IMR-90 (cell line): ENCODE measurements around the gene HMCN1. TPM values are rescaled to one million over a fixed set of nuclear protein-coding genes. Genes with fewer than 3 reads are reported as not detected.

Source experiments
- ATAC-seq: fragments of 200-7000 bp; cut with Tn5 transposase; 2 replicates; pipeline ENCODE4 v1.9.1; 2020; ENCODE audit warnings: low read depth, mild to moderate bottlenecking, moderate library complexity
- BruUV-seq: library from RNA; stranded (reverse); fragments of 400-500 nt; replicated peaks from 2 replicates; lab custom pipeline; 2021; lab: Mats Ljungman, UMichigan
- CTCF ChIA-PET: fragments of 300-600 bp; formaldehyde crosslinking; extraction: SDS; loops from one replicate; lab custom pipeline; 2021; ENCODE audit warnings: antibody characterized with exemption; lab: Yijun Ruan, JAX
- POLR2A ChIA-PET: fragments of 300-600 bp; sonication (Branson Sonifier 250); formaldehyde crosslinking; loops from one replicate; lab custom pipeline; 2022; ENCODE audit warnings: antibody characterized with exemption; ENCODE audit not compliant: unreplicated experiment; lab: Charles Lee
- DNase-seq: peaks from one replicate; pipeline ENCODE4 v3.0.0; 2013
- H2AFZ ChIP-seq: replicated peaks from 2 replicates; pipeline ENCODE3; 2013; ENCODE audit warnings: low read length, mild to moderate bottlenecking; ENCODE audit not compliant: poor library complexity
- H2AK5ac ChIP-seq: 2 replicates; pipeline ENCODE4 v1.6.1; 2013; ENCODE audit warnings: low read depth, low read length, inconsistent platforms
- H2AK9ac ChIP-seq: replicated peaks from 2 replicates; pipeline ENCODE3; 2013; ENCODE audit warnings: mild to moderate bottlenecking, low read depth, low read length, moderate library complexity; ENCODE audit not compliant: poor library complexity
- H2BK120ac ChIP-seq: 2 replicates; pipeline ENCODE4 v1.6.1; 2013; ENCODE audit warnings: low read depth, low read length, inconsistent platforms
- H2BK15ac ChIP-seq: 3 replicates; pipeline ENCODE4 v1.6.1; 2013; ENCODE audit warnings: low read depth, low read length, inconsistent platforms
- H2BK20ac ChIP-seq: 2 replicates; pipeline ENCODE4 v1.6.1; 2013; ENCODE audit warnings: low read depth, mild to moderate bottlenecking, inconsistent platforms, low read length, moderate library complexity
- H2BK5ac ChIP-seq: 2 replicates; pipeline ENCODE4 v1.6.1; 2013; ENCODE audit warnings: mild to moderate bottlenecking, low read depth, low read length, inconsistent platforms; ENCODE audit not compliant: poor library complexity, severe bottlenecking
- H3K14ac ChIP-seq: replicated peaks from 2 replicates; pipeline ENCODE4 v1.6.1; 2013; ENCODE audit warnings: low read depth, low read length, inconsistent platforms
- H3K18ac ChIP-seq: 2 replicates; pipeline ENCODE4 v1.6.1; 2013; ENCODE audit warnings: low read depth, low read length, control low read depth
- H3K23ac ChIP-seq: 2 replicates; pipeline ENCODE4 v1.6.1; 2013; ENCODE audit warnings: low read depth, low read length, inconsistent platforms
- H3K27ac ChIP-seq: 2 replicates; pipeline ENCODE4 v1.5.1; 2013; ENCODE audit warnings: mild to moderate bottlenecking, control low read depth, low read length; ENCODE audit not compliant: insufficient read depth
- H3K27me3 ChIP-seq: 2 replicates; pipeline ENCODE4 v1.6.1; 2013; ENCODE audit warnings: low read length; ENCODE audit not compliant: control insufficient read depth, insufficient read depth
- H3K36me3 ChIP-seq: 2 replicates; pipeline ENCODE4 v1.6.1; 2013; ENCODE audit warnings: low read length, mixed read lengths; ENCODE audit not compliant: control insufficient read depth, insufficient read depth
- H3K4ac ChIP-seq: 2 replicates; pipeline ENCODE4 v1.6.1; 2013; ENCODE audit warnings: low read depth, low read length, inconsistent platforms
- H3K4me1 ChIP-seq: 2 replicates; pipeline ENCODE4 v1.6.1; 2013; ENCODE audit warnings: low read length, mixed read lengths; ENCODE audit not compliant: control insufficient read depth, insufficient read depth
- H3K4me2 ChIP-seq: 2 replicates; pipeline ENCODE4 v1.6.1; 2013; ENCODE audit warnings: low read depth, mild to moderate bottlenecking, control low read depth, low read length, moderate library complexity
- H3K4me3 ChIP-seq: 2 replicates; pipeline ENCODE4 v1.5.1; 2013; ENCODE audit warnings: low read depth, mild to moderate bottlenecking, control low read depth, low read length, moderate library complexity; ENCODE audit not compliant: insufficient read depth
- H3K56ac ChIP-seq: 2 replicates; pipeline ENCODE4 v1.6.1; 2013; ENCODE audit warnings: low read length, inconsistent platforms; ENCODE audit not compliant: insufficient read depth; ENCODE audit errors: extremely low read depth
- H3K79me1 ChIP-seq, 2 experiments: 2 replicates each; pipeline ENCODE4 v1.6.1; 2013; ENCODE audit warnings: low read length in 2 of 2, inconsistent platforms in 1 of 2, low read depth in 1 of 2
- H3K9ac ChIP-seq: 2 replicates; pipeline ENCODE4 v1.6.1; 2013; ENCODE audit warnings: low read depth, low read length, control low read depth
- H3K9me1 ChIP-seq: 2 replicates; pipeline ENCODE4 v1.6.1; 2013; ENCODE audit warnings: low read length, inconsistent platforms; ENCODE audit not compliant: insufficient read depth
- H3K9me3 ChIP-seq: 2 replicates; pipeline ENCODE4 v1.6.1; 2013; ENCODE audit warnings: low read length; ENCODE audit not compliant: control insufficient read depth, insufficient read depth
- H4K20me1 ChIP-seq: 2 replicates; pipeline ENCODE4 v1.6.1; 2013; ENCODE audit warnings: low read length, inconsistent platforms; ENCODE audit not compliant: insufficient read depth
- H4K5ac ChIP-seq: 2 replicates; pipeline ENCODE4 v1.6.1; 2013; ENCODE audit warnings: mild to moderate bottlenecking, low read depth, low read length, control low read depth
- H4K8ac ChIP-seq, 2 experiments: 2 replicates each; pipeline ENCODE4 v1.6.1; 2013; ENCODE audit warnings: low read depth in 2 of 2, low read length in 2 of 2, control low read depth in 1 of 2, inconsistent platforms in 1 of 2
- H4K91ac ChIP-seq: 2 replicates; pipeline ENCODE4 v1.6.1; 2013; ENCODE audit warnings: low read depth, low read length, inconsistent platforms; ENCODE audit not compliant: insufficient read depth
- CEBPB ChIP-seq: IDR thresholded peaks from 2 replicates; pipeline ENCODE4 v1.6.1; 2012; ENCODE audit warnings: low read depth, low read length, improper control_type of control experiment
- CHD1 ChIP-seq: IDR thresholded peaks from 2 replicates; pipeline ENCODE4 v1.6.1; 2012; ENCODE audit warnings: low read depth, low read length, improper control_type of control experiment
- CTCF ChIP-seq: conservative IDR thresholded peaks from 2 replicates; pipeline ENCODE4 v1.5.1; 2012; ENCODE audit warnings: mild to moderate bottlenecking, low read depth, low read length, improper control_type of control experiment
- ELK1 ChIP-seq: fragments of 150-350 bp; IDR thresholded peaks from 2 replicates; pipeline ENCODE4 v1.6.1; 2016; ENCODE audit warnings: low read depth, mild to moderate bottlenecking, low read length, moderate library complexity, borderline replicate concordance
- FOS ChIP-seq: fragments of 150-350 bp; IDR thresholded peaks from 2 replicates; pipeline ENCODE4 v1.6.1; 2016; ENCODE audit warnings: low read depth, low read length
- MAFK ChIP-seq: IDR thresholded peaks from 2 replicates; pipeline ENCODE4 v1.6.1; 2012; ENCODE audit warnings: low read depth, low read length, improper control_type of control experiment
- MAZ ChIP-seq: IDR thresholded peaks from 2 replicates; pipeline ENCODE4 v1.6.1; 2012; ENCODE audit warnings: low read depth, mild to moderate bottlenecking, low read length, improper control_type of control experiment, moderate library complexity, borderline replicate concordance
- MXI1 ChIP-seq: IDR thresholded peaks from 2 replicates; pipeline ENCODE4 v1.6.1; 2012; ENCODE audit warnings: low read depth, mild to moderate bottlenecking, low read length, moderate library complexity, borderline replicate concordance
- NFE2L2 ChIP-seq: fragments of 150-350 bp; IDR thresholded peaks from 2 replicates; pipeline ENCODE4 v1.6.1; 2016; ENCODE audit warnings: low read depth, mild to moderate bottlenecking, low read length
- RAD21 ChIP-seq: IDR thresholded peaks from 2 replicates; pipeline ENCODE4 v1.6.1; 2012; ENCODE audit warnings: low read length, improper control_type of control experiment
- RCOR1 ChIP-seq: IDR thresholded peaks from 2 replicates; pipeline ENCODE4 v1.6.1; 2012; ENCODE audit warnings: mild to moderate bottlenecking, low read length, improper control_type of control experiment; ENCODE audit not compliant: insufficient replicate concordance
- RFX5 ChIP-seq: IDR thresholded peaks from 2 replicates; pipeline ENCODE4 v1.8.0; 2012; ENCODE audit warnings: low read depth, mild to moderate bottlenecking, low read length, moderate library complexity
- SMC3 ChIP-seq: fragments of 150-350 bp; IDR thresholded peaks from 2 replicates; pipeline ENCODE4 v1.6.1; 2016; ENCODE audit warnings: low read depth, mild to moderate bottlenecking, antibody characterized with exemption, low read length, moderate library complexity
- USF2 ChIP-seq: fragments of 150-350 bp; IDR thresholded peaks from 2 replicates; pipeline ENCODE4 v1.6.1; 2017; ENCODE audit warnings: mild to moderate bottlenecking, antibody characterized with exemption, low read length, low read depth
- WGBS, 2 experiments: methylation state at CpG; one replicate each; pipeline versions ENCODE4 v1.1.5 to v1.1.7; 2013; ENCODE audit warnings: missing lambda C conversion rate in 2 of 2; ENCODE audit not compliant: insufficient read length in 1 of 2; ENCODE audit errors: extremely low coverage in 2 of 2; 5-methylcytosine and 5-hydroxymethylcytosine counted together
- dilution Hi-C: fragments of 300-500 bp; cut with HindIII; formaldehyde crosslinking; loops from one replicate; pipeline ENCODE4 v1.14.3; 2018; ENCODE audit warnings: low sequenced_read_pairs; ENCODE audit not compliant: unreplicated experiment
- in situ Hi-C: fragments of 300-500 bp; cut with MboI; formaldehyde crosslinking; loops from 3 replicates; pipeline ENCODE4 v1.14.3; 2019; ENCODE audit warnings: low sequenced_read_pairs, inconsistent platforms, mixed read lengths
- intact Hi-C: fragments of 100-400 bp; cut with micrococcal nuclease; formaldehyde crosslinking; loops from 2 replicates; pipeline ENCODE4 v1.10.0; 2022
- polyA plus RNA-seq, 3 experiments: library from polyadenylated mRNA; depleted of rRNA; stranded (reverse); fragments of >200 nt; gene quantifications; 2 replicates each; pipeline ENCODE4 v1.2.3, GENCODE V29; 2012; ENCODE audit warnings: low replicate concordance in 1 of 3
- total RNA-seq: library from RNA; depleted of rRNA; stranded (reverse); fragments of >200 nt; gene quantifications from 2 replicates; pipeline ENCODE4 v1.2.3, GENCODE V29; 2012

Gene HMCN1
- total and polyA plus RNA-seq, 2 of the 4 experiments (the other 2 are of a cell fraction) = 6.1 to 11.7 TPM

GRCh38 chr1:185734929-185735700, 924 bp downstream of the HMCN1 start:
- Histone ChIP-seq H3K56ac (no peak overlapping the region; the same call in 1 of the 2 replicates), H3K36me3 (no peaks in the 10 kb centered on the region), H3K27ac (peak overlapping the region; percentile 73; the same call in 1 of the 2 replicates), H3K14ac (0 out of 2 replicates have a peak overlapping the region, but pooled peaks have one; percentile 0), H2BK20ac (no peak overlapping the region), H3K27me3 (no peaks in the 10 kb centered on the region), H2BK120ac (0 out of 2 replicates have a peak overlapping the region, but pooled peaks have one; percentile 17), H4K20me1 (no peaks in the 10 kb centered on the region), H2BK5ac (peak overlapping the region; percentile 22), H2AK9ac (no peak overlapping the region), H3K4me3 (peak overlapping the region; percentile 74), H4K91ac (no peak overlapping the region), H3K4ac (no peak overlapping the region), H2AK5ac (no peak overlapping the region), H3K9me1 (no peaks in the 10 kb centered on the region), H2AFZ (peak overlapping the region; percentile 94), H3K23ac (peak overlapping the region; percentile 72; the same call in 1 of the 2 replicates), H2BK15ac (no peak overlapping the region), H3K9me3 (no peaks in the 10 kb centered on the region), H3K4me2 (peak overlapping the region; percentile 100), H4K5ac (no peak overlapping the region), H3K18ac (peak overlapping the region; percentile 21), H3K79me1 (no peaks in the 10 kb centered on the region), H3K4me1 (0 out of 2 replicates have a peak, but pooled peaks cover 2% of the 10 kb centered on the region), H4K8ac (peak overlapping the region in 1 of 2 experiments; percentile 57; a peak in 2 of 4 replicates), H3K9ac (peak overlapping the region; percentile 83; the same call in 1 of the 2 replicates)
- dilution Hi-C loops = no loop called here
- no CpG with 5 or more reads among the region's 10 CpGs for WGBS, 2 experiments
- POLR2A ChIA-PET = no interaction called here
- in situ Hi-C loops = no loop called here
- intact Hi-C loops = no loop called here
- ATAC-seq (no peak), DNase-seq (peak; percentile 22)
- BruUV-seq = no TSS peak
- CTCF ChIA-PET = no interaction called here
- TF ChIP-seq RCOR1 = no peak
- no peak for TF ChIP-seq MAFK
- TF ChIP-seq ELK1 = no peak
- no peak for TF ChIP-seq CEBPB
- TF ChIP-seq MAZ = no peak
- no peak for TF ChIP-seq CTCF
- no peak for TF ChIP-seq CHD1
- TF ChIP-seq RFX5 = no peak
- TF ChIP-seq SMC3 = no peak
- no peak for TF ChIP-seq NFE2L2
- no peak for TF ChIP-seq RAD21
- TF ChIP-seq MXI1 = no peak
- no peak for TF ChIP-seq FOS
- no peak for TF ChIP-seq USF2
